ENCODE data around the gene CFAP251.
"Not testable (repeated sequence)": the region's sequence is repeated elsewhere in the genome, so short reads cannot be mapped to it uniquely, and the experiment has no call there.

CFAP251 gene, protein sequence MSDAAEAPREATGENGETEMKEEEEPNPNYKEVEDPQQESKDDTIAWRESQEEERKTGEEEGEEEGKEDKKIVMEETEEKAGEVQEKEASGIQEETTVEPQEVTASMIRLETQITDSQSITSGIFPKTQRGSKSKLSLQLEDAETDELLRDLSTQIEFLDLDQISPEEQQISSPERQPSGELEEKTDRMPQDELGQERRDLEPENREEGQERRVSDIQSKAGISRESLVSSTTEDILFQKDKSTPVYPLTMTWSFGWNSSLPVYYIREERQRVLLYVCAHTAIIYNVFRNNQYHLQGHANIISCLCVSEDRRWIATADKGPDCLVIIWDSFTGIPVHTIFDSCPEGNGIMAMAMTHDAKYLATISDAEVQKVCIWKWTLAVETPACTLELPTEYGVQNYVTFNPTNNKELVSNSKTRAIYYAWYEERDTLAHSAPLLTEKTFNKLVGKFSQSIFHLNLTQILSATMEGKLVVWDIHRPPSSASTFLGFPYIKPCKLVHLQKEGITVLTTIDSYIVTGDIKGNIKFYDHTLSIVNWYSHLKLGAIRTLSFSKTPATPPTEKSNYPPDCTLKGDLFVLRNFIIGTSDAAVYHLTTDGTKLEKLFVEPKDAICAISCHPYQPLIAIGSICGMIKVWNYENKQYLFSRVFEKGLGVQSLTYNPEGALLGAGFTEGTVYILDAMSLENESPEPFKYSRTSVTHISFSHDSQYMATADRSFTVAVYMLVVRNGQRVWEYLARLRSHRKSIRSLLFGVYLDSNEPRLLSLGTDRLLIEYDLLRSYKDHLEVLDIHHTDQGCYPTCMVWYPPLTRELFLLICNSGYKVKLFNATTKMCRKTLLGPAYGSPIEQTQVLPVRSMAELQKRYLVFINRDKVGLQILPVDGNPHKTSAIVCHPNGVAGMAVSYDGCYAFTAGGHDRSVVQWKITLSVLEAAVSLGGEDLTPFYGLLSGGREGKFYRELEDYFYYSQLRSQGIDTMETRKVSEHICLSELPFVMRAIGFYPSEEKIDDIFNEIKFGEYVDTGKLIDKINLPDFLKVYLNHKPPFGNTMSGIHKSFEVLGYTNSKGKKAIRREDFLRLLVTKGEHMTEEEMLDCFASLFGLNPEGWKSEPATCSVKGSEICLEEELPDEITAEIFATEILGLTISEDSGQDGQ

DNA sequence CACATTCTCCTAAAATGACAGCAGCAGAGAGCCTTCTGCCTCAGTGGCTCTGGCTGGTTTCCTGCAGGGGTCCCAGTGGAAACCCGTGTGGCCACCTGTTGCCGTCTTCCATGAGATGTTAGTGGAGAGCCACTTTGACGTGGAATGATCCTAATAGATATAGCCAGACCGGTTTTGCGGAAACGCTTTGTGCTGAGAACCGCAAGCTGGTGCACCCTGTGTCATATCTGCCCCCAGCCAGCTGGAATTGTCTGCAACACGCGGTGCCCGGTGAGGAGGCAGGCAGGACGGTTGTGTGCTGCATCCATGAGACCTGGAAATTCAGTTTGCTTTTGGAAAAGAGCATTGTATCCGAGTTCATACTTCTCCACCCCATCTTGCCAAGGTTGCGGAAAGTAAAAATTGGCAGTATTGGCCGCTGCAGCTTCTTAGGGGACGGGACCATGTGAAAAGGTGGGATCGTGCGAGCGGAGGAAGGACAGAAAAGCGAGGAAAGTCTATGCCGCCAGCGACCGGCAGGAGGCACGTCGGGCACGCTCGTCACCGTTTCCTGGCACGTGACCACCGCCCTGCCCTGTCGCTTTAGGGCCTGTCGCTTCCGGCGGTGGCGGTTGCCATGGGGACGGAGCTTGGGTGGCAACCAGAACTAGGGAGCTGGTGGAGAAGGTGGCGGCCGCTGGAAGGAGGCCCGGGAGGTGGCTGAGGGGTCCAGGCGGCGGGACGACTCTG is at the start of gene CFAP251:
Gene CFAP251, plus strand, starts transcription at position 643 of the 729 bp plus-strand sequence. CDS start 2,714 bp downstream, outside the sequence.
- peak; percentile 74 for DNase-seq

DNA sequence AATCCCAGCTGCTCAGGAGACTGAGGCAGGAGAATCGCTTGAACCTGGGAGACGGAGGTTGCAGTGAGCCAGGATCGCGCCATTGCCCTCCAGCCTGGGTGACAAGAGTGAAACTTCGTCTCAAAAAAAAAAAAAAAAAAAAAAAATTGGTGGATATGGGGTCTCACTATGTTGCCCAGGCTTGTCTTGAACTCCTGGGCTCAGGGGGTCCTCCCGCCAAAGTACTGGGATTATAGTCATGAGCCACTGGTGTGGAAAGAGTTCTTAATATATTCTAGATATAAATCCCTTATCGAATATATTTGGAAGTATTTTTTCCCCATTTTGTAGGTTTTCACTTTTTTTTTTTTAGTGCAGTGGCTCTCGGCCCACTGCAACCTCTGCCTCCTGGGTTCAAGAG is 49.2 kb upstream of the CFAP251 start:
- DNase-seq: not testable (repeated sequence)

DNA sequence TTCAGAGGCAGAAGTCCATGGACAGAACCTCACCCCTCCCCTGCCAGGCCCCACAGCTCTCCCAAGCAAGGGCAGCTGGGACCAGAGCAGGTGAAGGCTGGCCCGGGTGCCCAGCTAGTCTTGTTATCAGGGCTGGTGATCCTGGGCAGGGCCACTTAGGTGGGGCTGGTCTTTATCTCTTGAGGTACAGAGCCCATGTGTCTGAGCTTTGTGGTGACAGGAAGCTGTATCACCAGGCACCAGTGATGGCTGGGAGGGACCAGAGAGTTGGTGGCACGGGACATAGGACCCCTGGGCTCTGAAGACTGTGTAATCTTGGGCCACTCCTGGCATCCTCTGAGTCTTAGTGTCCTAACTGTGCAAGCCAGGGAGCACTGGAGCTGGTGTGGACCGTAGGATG is 46.9 kb upstream of the CFAP251 start:
- no peak for DNase-seq

DNA sequence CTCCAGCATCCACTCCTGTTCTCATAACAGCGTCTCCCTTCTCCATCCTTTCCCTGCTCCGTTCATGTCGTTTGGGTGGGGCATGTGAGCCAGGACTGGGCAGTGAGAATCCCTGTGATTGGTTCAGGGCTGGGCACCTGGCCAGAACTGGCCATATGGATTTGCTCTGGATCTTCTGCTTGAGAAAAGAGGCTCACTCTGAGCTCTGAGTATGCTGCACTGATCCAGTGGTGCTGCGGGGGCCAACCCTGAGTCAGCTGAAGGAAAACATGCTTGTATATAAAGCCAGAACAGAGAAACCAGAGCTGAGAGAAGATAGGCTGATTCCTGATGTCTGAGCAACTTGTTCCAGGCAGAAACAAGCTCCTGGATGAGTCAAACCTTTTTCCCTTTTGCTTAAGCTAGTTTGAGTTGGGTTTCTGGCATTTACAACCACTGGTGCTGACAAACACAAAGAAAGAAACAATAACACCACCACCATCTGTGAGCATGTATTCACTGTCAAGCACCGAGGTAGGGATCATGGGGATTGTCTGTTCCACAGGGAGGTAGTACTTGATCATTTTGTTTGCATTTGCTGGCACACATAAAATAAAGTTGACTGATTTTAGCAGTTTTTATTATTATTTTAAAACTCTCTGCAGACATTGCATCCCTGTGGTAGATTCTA is 45.7 kb upstream of the CFAP251 start:
- DNase-seq: no peak

DNA sequence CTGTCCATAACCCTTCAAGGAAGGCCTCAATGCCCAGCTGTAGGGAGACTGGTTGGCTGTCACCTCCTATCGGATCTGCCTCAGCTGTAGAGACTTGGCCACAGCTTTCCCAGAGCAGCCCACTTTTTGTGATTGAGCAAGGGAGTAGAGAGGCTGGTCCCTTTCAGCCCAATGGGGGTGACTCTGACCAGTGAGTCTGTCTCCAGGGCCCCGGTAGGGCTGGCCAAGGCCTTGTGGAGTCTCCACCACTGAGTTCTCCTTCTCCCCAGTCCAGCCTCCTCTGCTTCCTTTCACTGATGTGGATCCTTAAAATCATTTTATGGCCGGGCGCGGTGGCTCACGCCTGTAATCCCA is 45.2 kb upstream of the CFAP251 start:
- no peak for DNase-seq

DNA sequence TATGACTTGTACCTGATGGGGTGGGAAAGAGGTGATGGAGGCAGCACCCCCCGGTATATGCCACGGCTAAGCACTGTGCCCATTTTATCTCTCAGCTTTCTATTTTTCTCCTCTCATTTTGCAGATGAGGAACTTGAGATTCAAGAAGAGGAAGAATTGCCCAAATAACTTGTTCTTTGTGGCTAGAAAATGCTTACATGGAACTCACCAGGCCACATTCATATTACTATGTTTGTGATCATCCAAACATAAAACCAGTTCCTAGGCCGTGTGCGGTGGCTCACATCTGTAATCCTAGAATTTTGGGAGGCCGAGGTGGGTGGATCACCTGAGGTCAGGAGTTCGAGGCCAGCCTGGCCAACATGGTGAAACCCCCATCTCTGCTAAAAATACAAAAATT is 44.3 kb upstream of the CFAP251 start:
- no peak for DNase-seq

DNA sequence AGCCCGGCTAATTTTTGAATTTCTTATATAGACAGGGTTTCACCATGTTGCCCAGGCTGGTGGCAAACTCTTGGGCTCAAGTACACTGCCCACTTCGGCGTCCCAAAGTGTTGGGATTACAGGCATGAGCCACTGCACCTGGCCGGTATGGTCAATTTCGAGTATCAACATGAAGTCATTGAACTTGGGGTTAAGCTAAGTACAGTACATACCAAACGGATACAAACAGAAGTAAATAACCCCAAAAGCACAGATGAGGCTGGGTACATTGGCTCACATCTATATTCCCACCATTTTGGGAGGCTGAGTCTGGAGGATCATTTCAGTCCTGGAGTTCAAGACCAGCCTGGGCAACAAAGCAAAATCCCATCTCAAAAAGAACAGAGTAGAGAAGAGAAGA is 42.8 kb upstream of the CFAP251 start:
- no peak for DNase-seq

DNA sequence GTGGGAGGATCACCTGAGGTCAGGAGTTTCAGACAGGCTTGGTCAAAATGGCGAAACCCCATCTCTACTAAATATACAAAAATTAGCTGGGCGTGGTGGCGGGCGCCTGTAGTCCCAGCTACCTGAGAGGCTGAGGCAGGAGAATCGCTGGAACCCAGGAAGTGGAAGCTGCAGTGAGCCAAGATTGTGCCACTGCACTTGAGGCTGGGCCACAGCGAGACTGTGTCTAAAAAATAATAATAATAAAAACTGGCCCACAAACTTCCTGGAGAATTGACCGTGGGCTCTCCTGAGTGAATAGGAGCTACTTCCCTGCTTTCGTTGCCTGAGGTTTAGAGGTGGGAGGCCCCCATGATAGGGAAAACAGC is 42.3 kb upstream of the CFAP251 start:
- not testable (repeated sequence) for DNase-seq

DNA sequence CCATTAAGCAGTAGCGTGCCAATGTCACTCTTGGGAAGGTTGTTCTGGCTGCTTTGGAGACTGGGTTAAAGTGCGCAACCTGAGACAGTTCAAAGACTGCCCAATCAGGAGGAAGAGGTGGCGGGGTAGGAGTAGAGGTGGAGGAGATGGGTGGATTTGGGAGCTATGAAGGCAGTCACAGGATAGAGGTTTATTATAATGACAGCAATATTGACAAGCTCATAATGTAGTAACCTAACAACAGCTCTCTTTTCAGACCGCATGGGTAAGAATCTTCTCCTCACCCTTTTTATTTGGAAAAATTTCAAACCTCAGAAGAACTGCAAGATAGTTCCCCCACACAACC is 35.1 kb upstream of the CFAP251 start:
- peak; percentile 11 for DNase-seq

DNA sequence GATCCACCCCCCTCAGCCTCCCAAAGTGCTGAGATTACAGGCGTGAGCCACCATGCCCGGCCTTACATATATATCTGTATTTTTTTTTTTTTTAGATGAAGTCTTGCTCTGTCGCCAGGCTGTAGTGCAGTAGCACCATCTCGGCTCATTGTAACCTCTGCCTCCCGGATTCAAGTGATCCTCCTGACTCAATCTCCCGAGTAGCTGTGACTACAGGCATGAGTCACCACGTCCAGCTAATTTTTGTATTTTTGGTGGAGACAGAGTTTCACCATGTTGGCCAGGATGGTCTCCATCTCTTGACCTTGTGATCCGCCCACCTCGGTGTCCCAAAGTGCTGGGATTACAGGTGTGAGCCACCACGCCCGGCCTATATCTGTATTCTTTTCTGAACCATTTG is 33.3 kb upstream of the CFAP251 start:
- DNase-seq: not testable (repeated sequence)

DNA sequence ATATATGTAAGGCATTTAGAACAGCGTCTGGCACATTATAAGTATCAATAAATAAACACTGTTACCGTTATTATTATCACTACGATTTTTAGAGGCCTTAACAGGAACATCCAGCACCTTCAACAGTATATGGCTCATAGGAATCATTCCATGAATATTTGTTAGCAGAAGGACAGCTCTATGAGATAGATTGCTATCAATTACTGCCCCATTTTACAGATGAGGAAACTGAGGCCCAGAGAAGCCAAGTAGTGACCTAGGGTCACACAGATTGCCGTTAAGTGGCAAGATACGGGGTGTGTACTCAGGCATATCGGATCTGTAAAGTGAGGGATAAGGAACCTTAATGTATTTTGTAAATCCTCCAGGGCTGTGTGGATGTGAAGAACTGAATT is 30.3 kb upstream of the CFAP251 start:
- DNase-seq: no peak

DNA sequence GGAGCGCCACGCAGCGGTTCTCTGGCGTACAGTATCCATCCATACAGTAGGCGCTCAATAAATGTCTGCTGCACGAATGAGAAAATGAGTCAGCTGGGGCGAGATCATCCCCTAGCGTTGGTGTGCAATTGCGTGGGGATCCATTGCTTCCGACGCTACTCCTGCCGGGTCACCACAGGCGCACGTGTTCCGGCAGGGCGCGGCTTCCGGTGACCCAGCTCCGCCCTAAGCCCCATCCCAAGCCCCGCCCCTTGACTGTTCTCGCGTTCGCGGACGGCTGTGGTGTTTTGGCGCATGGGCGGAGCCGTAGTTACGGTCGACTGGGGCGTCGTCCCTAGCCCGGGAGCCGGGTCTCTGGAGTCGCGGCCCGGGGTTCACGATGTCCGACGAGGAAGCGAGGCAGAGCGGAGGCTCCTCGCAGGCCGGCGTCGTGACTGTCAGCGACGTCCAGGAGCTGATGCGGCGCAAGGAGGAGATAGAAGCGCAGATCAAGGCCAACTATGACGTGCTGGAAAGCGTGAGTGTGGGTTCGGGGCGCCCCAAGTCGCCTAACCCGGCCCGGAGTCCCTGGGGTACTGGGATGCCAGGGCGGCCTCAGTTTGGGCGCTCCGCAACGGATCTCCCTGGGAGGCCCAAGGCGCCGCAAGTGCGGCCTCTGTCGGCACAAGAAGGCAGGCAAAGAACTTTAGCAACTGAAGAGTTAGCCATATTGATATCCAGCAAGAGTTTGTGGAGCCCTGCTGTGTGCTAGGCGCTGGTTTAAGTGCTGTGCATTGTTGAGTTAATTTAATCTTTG is 29.7 kb upstream of the CFAP251 start, which contains the start of gene PSMD9:
Gene PSMD9, plus strand, starts transcription at position 313 of the 796 bp plus-strand sequence. Its CDS starts 67 bp downstream, at position 380.
- peak; percentile 93 for DNase-seq

DNA sequence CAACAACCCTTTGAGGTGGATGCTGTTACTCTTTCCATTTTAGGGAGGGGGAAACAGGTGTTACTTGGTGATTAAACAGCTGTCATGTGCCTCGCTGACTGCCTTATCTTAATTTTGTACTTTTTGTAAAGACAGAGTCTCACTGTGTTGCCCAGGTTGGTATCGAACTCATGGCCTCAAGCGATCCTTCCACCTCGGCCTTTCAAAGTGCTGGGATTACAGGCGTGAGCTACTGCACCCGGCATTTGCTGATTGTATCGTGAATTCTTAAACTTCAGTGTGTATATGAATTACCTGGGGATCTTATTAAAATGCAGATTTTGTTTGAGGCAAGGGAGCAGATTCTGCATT is 29.1 kb upstream of the CFAP251 start:
- no peak for DNase-seq

DNA sequence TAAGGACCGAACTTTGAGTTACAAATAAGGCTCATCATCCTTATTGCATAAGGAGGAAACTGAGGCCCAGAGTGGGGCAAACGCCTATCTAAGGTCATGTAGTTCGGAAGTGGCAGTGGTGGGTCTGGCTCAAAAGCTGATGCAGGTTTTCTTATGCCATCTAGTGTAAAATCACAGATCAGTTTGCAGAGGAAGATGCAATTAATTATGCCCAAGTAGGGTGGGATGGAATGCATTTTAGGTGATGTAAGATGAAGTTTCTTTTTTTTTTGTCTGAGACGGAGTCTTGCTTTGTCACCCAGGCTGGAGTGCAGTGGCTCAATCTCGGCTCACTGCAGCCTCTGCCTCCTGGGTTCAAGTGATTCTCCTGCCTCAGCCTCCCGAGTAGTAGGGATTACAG is 28.7 kb upstream of the CFAP251 start:
- DNase-seq: not testable (repeated sequence)

DNA sequence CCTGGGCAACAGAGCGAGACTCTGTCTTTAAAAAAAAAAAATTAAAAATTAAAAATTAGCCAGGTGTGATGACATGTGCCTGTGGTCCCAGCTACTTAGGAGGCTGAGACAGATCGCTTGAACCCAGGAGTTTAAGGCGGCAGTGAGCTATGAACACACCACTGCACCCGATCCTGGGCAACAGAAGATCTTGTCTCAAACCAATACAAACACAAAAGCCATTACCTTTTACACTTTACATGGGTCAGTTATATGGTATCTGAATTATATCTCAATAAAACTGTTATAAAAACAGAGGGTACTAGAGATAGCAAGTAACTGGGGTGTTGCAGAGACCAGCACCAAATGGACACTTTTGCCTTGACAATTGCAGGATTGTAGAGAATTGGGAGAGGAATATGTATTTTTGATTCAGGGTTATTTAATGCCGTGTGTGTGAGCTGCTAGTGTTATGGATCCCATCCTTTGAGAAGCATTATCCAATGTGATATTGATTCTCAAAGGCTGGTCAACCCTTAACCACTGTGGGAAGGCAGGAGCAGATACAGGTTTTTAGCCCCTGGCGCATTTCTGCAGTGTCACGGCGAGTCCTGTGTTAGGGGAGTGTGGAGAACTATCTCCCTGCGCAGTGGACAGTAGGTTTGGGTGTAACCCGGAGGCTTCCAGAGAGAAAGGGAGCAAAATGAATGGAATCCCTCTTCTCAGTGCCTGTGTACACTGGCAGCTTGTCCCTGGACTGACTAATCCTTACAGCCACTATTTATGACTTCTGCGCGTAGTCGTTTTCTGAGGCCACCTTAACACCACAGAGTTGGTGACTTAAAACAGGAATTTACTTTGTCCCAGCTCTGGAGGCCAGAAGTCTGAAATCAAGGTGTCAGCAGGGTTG is 25.5 kb upstream of the CFAP251 start:
- no peak for DNase-seq

DNA sequence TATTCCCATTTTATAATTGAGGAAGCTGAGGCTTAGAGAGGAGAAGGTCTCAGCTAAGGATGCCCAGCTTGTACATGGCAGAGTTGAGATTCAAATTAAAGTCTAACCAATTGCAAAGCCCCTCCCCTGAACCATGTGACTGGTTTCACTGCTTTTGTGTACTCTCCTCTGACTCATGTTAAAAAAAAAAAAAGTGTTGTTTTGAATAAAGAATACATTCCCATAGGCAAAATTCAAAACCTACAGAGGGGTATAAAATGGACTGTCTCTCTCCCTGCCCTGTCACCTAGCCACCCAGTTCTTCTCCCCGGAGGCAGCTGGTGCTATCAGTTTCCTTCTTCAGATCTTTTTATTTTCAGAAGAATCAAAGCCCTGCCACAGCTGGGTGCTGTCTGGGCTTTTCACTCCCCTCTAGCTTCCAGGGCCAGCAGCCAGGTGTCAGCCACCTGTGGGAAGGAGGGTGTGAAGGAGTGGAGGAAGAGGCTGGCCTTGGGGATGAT is 24.4 kb upstream of the CFAP251 start:
- peak; percentile 24 for DNase-seq

DNA sequence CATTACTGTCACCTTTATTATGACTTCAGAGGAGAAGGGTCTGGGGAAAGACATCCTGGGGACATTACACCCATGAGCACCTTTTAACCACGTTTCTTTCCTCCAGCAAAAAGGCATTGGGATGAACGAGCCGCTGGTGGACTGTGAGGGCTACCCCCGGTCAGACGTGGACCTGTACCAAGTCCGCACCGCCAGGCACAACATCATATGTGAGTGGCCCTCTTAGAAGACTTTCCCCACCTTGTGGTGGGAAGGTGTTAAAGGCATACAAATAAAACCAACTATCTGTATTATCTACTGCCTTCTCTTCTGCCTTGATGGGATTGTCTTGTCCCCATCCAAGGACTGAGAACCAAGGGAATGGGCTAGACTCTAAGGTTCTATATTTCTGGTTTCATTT is 23.8 kb upstream of the CFAP251 start:
- DNase-seq: no peak

DNA sequence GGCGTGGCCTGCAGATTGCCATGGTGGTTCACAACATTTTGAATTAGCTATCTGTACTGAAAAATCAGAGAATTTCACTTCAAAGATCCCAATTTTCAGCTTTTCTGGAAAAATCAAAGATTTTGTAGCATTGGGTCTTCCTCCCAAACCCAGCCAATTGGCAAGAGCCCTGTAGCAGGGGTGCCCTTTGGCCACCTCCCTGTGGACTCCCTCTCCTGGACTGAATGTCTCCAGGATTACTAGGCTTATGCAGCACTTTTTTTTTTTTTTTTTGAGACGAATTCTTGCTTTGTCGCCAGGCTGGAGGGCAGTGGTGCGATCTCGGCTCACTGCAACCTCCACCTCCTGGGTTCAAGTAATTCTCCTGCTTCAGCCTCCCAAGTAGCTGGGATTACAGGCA is 20.1 kb upstream of the CFAP251 start:
- DNase-seq: no peak

DNA sequence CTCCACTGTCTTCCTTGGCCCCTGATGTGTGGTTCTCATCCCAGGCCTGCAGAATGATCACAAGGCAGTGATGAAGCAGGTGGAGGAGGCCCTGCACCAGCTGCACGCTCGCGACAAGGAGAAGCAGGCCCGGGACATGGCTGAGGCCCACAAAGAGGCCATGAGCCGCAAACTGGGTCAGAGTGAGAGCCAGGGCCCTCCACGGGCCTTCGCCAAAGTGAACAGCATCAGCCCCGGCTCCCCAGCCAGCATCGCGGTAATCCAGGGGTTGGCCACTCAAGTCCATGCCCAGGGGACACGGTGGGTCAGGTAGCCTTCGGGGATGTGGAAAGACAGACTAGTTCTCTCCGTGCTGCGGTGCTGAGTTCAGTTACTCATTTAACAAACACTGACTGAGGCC is 18.8 kb upstream of the CFAP251 start:
- no peak for DNase-seq

DNA sequence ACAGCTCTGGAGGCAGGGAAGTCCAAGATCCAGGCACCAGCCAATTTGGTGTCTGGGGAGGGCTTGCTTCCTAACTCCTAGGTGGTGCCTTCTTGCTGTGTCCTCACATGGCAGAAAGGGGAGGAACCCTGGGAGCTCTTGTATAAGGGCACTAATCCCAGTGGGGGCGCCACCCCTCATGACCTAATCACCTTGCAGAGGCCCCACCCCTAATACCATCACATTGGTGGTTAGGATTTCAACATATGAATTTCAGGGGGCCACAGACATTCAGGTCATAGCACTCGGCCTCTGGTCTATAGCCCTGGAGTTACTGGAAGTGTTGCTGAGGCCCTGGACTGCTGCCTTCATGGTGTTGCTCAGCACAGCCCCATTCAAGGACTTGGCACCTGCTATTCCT is 15.2 kb upstream of the CFAP251 start:
- DNase-seq: no peak

All from DMS79 treated with DMSO at 0.1 percent for 48 hours (cell line).